GM21423 (cell line): ENCODE data around the gene ADIPOR2.
A peak's percentile ranks its signal among the peaks of the same experiment; 100 is the strongest.

Experiments used
- ATAC-seq: cut with Tn5 transposase; IDR thresholded peaks from one replicate; pipeline ENCODE4 v1.9.1; 2021; ENCODE audit warnings: mild to moderate bottlenecking, moderate library complexity; ENCODE audit not compliant: unreplicated experiment

The ADIPOR2 gene, protein sequence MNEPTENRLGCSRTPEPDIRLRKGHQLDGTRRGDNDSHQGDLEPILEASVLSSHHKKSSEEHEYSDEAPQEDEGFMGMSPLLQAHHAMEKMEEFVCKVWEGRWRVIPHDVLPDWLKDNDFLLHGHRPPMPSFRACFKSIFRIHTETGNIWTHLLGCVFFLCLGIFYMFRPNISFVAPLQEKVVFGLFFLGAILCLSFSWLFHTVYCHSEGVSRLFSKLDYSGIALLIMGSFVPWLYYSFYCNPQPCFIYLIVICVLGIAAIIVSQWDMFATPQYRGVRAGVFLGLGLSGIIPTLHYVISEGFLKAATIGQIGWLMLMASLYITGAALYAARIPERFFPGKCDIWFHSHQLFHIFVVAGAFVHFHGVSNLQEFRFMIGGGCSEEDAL

DNA sequence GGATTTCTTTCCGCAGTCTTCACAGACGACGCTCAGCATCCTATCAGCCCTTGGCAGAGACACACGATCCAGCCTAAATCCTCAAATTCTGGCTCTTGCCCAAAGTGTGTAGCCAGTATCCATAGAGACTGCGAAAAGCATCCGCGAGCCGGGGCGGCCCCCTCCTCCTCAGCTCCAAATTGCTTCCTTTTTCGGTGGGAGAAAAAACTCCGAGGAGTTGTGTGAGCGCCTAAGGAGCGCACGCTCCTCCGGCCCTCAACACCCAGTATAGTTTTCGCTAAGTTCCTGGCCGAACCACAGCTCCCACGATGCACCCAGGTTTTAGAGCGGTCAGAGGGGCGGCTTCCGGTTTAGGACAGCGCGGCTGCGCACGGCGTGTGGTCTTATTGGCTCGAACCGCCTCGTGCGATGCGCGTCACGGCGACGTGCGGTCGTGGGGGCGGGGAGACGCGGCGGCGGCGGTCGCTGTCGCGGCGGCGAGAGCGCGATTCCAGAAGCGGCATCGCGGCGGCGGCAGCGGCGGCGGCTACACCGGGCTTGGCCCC is at the start of gene ADIPOR2:
Gene ADIPOR2 (plus strand): TSS at position 493 of the 545 bp plus-strand sequence. CDS start 63,274 bp downstream, outside the sequence.
- peak; percentile 90 for ATAC-seq

- ATAC-seq: no peak
These were observed 48.4 kb upstream of the ADIPOR2 start for GRCh38 chr12:1642513-1642912.

DNA sequence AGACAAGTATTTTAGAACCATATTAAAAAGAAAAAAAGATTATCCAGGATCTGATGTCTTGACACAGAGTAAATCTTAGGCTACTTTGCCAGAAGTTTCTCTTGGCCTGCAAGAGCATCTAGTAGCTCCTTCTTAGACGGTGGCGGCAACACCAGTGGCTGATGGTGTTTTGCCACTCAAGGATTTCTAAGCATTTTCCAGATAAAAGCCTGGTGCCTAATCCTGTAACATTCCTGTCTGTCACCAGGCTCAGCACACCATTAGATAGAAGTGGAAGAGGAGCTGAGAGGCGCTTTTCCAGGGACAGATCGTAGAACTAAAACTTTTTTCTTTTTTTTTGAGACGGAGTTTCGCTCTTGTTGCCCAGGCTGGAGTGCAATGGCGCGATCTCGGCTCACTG is 47.8 kb upstream of the ADIPOR2 start:
- no peak for ATAC-seq

DNA sequence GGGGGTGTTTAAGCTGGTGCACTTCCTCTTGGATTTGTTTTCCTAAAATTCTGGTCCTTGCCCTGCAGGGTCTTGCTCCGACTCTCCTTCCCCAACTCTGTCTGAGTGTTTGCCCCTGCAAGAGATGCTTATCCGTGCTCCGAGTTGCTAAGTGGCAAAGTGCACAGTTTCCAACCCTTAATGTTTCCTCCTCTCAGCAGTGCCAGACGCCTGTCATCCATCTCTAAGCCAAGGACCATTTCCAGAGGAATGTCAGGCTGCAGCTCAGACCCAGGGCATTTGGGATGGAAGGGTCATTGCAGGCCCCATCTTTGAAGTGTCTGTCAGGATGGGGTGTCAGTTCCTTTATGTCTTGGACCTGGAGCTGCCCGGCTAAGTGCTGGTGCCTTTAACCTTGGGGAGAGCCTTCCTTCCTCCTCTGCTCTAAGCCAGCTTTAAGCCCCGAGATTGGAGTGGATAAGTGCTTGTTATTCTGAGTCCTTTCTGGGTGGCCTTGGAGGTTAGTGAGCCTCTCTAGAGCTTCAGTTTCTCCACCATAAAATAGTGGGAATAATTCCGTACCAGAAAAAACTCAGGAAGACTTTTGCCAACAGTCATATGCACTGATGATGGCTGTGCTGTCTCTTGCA is 46.9 kb upstream of the ADIPOR2 start:
- ATAC-seq: no peak

DNA sequence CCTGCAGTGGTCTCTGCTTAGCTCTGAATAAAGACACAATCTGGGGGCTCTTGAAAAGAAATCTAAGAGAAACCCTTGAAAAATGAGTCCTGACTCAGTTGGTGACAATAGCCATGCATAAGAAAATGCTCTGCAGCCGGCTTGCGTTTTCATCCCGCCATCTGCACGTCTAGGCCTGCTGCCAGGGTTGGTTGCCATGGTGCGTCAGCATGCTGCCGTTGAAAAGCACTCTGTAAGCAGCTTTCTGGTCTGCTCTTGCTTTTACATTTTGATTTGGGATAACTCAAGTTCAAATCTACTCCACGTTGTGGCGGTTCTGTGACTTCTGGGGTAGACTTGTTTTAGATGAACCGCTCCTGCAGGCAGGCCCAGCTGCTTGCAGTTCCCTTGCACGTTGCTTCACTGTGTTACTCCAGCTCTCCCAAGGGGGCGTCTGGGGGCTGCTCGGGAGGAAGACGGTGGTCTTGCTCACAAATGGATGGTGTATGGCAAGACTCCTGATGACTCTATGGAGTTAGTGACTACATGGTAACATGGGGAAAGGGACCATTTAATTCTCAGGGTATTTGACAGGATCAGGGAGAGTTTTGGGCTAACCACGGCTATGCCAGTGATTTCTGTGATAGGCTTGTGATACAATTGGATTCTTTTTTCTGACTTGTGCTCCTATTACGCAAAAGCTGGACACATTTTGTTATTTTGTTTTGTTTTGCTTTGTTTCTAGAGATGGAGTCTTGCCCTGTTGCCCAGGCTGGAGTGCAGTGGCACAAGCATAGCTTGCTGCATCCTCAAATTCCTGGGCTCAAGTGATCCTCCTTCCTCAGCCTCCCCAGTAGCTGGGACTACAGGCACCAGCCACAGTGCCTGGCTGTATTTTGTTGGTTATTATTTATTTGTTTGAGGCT is 46.1 kb upstream of the ADIPOR2 start:
- no peak for ATAC-seq

DNA sequence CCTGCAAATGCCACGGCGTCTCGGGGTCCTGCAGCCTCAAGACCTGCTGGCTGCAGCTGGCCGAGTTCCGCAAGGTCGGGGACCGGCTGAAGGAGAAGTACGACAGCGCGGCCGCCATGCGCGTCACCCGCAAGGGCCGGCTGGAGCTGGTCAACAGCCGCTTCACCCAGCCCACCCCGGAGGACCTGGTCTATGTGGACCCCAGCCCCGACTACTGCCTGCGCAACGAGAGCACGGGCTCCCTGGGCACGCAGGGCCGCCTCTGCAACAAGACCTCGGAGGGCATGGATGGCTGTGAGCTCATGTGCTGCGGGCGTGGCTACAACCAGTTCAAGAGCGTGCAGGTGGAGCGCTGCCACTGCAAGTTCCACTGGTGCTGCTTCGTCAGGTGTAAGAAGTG is 45.1 kb upstream of the ADIPOR2 start:
- no peak for ATAC-seq

GRCh38 chr12:1646569-1647284 is 44.1 kb upstream of the ADIPOR2 start:
- no peak for ATAC-seq

- ATAC-seq: no peak
These were observed 43.6 kb upstream of the ADIPOR2 start for GRCh38 chr12:1647285-1647669.

- no peak for ATAC-seq
These were observed 40.5 kb upstream of the ADIPOR2 start for GRCh38 chr12:1650260-1650977.

- ATAC-seq: no peak
These were observed 39.9 kb upstream of the ADIPOR2 start for GRCh38 chr12:1650978-1651361.

- ATAC-seq: no peak
These were observed 38.9 kb upstream of the ADIPOR2 start for GRCh38 chr12:1651946-1652345.

GRCh38 chr12:1655225-1655788 is 35.6 kb upstream of the ADIPOR2 start:
- no peak for ATAC-seq

GRCh38 chr12:1656902-1657301 is 34.0 kb upstream of the ADIPOR2 start:
- ATAC-seq: no peak

DNA sequence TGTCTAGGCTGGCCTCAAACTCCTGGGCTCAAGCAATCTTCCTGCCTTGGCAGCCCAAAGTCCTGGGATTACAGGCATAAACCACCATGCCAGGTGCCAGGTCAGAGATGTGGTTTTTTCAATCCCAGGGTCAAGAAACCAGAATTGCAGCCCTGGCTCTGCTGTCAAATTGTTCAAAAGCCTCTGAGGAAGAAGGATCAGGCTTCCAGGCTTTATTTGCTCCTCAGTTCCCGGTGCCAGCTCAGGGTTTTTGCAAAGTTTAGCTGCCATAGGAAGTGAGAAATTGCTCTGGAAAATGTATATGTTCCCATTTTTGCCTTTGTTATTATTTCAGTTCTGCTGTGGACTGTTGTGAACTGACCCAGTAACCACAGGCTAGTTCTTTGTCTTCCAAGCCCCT is 33.2 kb upstream of the ADIPOR2 start:
- no peak for ATAC-seq

DNA sequence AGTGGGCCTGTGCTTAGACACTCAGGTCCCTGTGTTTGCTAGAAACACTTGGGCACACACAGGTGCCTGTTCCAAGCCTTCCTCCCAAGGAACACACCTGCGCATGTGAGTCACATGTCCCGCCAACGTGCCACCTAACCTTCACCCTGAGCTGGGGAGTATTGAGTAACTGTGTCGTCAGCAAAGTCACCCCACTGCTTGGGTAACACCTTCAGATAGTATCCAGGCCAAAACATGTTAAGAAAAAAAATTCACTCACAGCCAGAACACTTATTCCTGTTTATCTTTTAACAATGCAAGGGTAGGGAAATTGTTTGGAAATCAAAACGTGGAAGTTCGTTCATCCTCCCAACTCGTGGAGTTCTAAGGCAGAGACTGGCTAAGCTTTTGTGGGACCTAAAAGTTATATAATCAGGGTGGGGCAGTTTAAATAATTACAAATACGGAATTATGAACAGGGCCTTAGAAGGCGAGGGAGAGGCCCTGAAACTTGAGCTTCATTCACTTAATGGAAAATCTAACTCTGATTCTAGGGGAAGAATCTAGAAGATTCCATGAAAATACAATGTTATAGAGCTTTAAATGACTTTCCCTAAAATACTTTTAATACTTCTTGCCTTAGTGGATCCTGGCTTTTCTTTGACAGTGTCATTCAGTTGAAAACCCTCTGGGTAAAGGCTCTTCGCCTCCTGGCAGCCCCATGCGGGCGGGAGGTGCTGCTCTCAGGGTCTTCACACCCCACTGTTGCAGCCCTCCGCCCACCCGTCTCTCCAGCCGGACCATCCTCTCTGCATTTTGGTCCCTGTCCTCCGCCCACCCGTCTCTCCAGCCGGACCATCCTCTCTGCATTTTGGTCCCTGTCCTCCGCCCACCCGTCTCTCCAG is 30.3 kb upstream of the ADIPOR2 start:
- ATAC-seq: no peak

DNA sequence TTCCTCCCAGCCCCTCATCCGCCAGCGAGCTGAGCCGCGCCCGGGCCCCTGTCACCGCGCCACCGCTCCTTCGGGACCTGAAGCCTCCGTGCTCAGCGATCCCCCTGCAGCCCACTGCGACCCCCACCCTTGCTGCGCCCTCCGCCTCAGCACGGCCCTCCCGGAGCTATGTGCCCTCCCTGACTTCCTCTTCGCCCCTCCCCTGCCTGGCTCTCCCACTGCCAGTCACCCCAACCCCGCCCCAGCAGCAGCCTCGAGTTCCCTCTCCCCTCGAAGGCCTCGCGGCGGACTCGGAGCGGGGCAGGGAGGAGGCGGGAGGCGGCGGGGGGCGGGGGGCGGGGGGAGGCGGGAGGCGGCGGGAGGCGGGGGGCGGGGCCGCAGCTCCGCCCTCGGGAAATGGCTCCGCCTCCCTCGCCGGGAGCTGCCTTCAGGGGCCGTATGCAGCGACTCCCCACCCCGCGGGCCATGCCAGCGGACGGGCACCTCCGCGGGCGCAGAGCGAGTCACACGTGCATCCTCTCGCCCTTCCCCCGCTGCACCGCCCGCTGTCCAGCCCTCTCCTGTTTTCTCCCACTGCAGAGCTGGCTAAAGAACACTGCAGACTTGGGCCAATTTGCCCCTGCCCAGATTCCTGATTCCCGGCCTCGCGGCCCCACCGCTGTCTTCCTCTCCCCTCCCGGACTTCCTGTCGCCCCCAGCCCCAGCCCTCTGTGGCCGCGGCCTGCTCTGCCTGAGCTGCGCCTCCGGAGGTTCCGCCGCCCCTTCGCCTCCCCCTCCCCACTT is 29.1 kb upstream of the ADIPOR2 start:
- peak; percentile 84 for ATAC-seq

DNA sequence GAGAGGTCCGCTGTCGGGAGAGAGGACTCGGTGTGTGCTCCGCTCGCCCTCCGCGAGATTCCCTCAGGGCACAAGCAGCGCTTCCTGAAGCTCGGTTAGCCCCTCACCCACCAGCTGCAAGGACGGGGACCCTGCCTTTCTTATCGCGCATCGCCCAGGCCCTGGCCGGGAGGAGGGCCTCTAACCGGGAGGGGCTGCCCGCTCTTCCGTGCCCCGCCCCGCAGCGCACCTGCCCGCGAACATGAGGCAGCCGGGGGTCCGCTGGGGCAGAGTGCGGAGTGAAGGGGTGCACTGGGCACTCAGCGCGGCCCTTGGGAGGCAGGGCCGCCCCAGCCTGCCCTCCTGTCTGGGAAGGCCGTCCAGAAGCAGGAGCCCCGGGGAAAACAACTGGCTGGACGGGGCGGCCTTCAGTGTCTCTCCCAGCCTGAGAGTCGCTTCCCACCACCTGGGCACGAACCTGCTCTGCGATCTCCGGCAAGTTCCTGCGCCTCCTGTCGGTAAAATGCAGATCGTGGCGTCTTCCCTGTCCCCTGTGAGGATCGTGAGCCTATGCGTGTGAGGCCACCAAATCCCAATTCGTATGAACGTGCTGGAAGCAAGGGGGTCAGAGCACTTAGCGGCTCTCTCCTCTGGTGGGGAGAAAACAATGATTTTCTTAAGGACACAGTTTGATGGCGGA is 28.0 kb upstream of the ADIPOR2 start:
- ATAC-seq: no peak
